G401 (cell line): Measurements from ENCODE around the gene DNAJB13. TPM values are rescaled to one million over a fixed set of nuclear protein-coding genes. Genes with fewer than 3 reads are reported as not detected.
"Not testable (repeated sequence)": the region's sequence is repeated elsewhere in the genome, so short reads cannot be mapped to it uniquely, and the experiment has no call there.

Experiments
- DNase-seq: peaks from one replicate; pipeline ENCODE4 v3.0.0-alpha.2; 2015; ENCODE audit warnings: low spot score
- in situ Hi-C: cut with HindIII; loops from 2 replicates; pipeline ENCODE4 v1.10.0; 2016; ENCODE audit warnings: low sequenced_read_pairs, mixed read lengths
- total RNA-seq: library from RNA; depleted of rRNA; stranded (reverse); fragments of >200 nt; shearing (Covaris generic); gene quantifications from 2 replicates; pipeline ENCODE4 v1.2.3, GENCODE V29; 2014

The DNAJB13 gene
- total RNA-seq, 1 experiment from 2014 or later = 4.6 TPM

GRCh38 chr11:73974604-73975478 is 24.0 kb downstream of the DNAJB13 start:
- in situ Hi-C loops = no loop called here
- DNase-seq = no peak

- in situ Hi-C loops = no loop called here
- DNase-seq = no peak
Measured at GRCh38 chr11:73975479-73975757, 24.6 kb downstream of the DNAJB13 start.

GRCh38 chr11:73976451-73977151 is 25.8 kb downstream of the DNAJB13 start:
- DNase-seq = no peak
- in situ Hi-C loops = no loop called here

- in situ Hi-C loops = no loop called here
- DNase-seq = no peak
Measured at GRCh38 chr11:73977856-73978519, 27.2 kb downstream of the DNAJB13 start.

- no peak for DNase-seq
- in situ Hi-C loops = no loop called here
Measured at GRCh38 chr11:73978576-73979086, 27.8 kb downstream of the DNAJB13 start.

- DNase-seq = no peak
Measured at GRCh38 chr11:73980001-73980961, 29.5 kb downstream of the DNAJB13 start.

GRCh38 chr11:73981051-73981805 is 30.4 kb downstream of the DNAJB13 start:
- no peak for DNase-seq
- in situ Hi-C loops = no loop called here

More at GRCh38 chr11:73980001-73980961, 29.5 kb downstream of the DNAJB13 start:
- in situ Hi-C loops = no loop called here

DNA sequence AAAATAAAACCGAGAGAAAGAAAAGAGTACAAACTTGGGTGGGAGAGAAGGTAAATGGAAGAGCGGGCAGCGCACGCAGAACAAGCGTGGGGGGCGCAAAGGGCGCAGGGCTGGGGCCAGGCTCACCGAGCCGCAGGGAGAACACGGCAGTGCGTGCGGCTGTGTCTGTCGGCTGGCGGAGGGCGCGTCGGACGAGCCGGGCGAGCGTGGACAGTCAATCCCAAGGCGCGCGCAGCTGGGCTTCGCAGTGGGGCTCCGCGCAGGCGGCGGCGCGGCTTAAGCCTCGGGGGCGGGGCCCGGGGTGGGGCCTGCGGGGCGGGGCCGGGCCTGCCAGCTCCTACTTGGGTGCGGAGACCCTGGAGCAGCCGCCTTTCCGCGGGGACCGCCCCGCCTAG is 31.8 kb downstream of the DNAJB13 start, which contains the start of gene UCP2:
UCP2 (minus strand) TSS at position 249 of the 395 bp plus-strand sequence. CDS start 4,465 bp downstream, outside the sequence.
- no peak for DNase-seq
- in situ Hi-C loops = no loop called here

DNA sequence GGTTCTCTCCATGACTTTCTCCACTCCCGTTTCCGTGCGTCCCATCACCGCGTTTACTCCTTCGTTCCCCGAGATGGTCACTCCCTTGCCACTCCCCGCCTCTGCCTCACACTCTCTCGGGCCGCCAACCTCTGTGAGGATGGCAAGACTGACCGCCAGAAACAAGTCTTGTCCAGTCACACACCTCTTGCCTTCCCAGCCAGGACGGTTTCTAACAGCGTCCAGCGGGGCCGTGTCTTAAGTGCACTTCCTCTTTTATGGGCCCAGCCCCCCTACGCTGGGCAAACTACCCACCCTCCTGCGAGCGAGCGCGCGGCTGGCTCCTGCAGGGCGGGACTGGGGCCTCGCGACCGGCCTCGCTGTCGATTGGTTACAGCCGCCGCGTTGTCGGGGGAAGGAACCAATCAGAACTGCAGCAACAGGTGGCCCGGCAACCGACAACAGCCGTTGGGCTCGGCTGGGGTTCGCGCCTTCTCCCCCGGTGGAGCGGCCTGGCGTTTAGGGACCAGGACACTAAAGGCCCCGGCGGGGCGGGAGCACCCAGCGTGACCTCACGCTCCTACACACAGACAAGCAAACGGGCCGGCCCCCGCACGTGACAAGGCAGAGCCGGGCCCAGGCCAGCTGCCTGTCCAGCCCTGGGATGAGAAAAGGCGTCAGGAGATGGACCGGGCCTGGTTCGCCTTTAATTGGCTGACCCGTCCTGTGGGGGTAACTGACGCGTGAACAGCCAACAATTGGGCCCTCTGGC is 32.3 kb downstream of the DNAJB13 start:
- peak; percentile 85 for DNase-seq
- in situ Hi-C loops = no loop called here

DNA sequence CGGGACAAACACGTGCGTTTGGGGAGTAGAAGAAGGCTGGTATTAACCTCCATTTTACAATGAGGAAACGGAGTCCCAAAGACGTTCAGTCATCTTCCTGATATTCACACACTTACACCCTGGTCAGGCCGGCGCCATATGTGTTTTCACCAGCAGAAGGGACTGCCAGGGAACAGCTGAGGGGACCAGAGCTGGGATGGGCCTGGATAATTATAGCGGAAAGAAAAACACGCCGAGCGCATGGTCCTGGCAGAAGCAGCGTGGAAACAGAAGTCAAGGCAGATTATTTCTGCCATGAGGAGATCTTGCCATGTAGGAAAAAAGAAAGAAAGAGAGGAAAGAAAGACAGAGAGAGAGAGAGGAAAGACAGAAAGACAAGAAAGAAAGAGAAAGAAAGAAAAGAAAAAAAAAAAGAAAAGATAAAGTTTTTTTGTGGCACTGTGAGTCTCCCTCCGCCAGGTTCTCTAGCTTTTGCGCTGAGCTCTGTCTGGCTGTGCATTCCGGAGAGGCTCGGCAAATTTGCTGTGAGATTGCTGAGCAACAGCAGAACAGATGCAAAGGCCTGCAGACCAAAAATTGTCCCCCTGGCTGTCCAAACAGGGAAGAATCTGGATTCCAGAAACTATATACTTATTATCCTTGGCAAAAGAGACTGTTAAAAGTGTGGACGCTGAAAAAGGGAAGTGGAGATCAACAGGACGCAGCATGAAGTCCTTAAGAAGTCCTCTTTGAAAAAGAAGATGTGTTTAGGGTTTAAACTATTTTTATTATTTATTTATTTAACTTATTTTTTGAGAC is 33.1 kb downstream of the DNAJB13 start:
- DNase-seq = no peak
- in situ Hi-C loops = no loop called here

DNA sequence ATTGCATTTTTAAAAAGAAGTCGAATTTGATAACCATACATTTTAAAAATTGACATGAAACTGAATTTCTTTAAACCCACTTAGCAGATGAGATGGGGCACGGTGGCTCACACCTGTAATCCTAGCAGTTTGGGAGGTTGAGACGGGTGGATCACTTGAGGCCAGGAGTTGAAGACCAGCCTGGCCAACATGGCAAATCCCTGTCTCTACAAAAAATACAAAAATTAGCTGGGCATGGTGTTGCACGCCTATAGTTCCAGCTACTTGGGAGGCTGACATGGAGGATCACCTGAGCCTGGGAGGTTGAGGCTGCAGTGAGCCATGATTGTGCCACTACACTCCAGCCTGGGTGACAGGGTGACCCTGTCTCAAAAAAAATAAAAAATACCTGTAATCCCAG is 34.8 kb downstream of the DNAJB13 start:
- DNase-seq, in situ Hi-C loops: not testable (repeated sequence)

GRCh38 chr11:73988227-73988626 is 37.4 kb downstream of the DNAJB13 start:
- no peak for DNase-seq
- in situ Hi-C loops = no loop called here

DNA sequence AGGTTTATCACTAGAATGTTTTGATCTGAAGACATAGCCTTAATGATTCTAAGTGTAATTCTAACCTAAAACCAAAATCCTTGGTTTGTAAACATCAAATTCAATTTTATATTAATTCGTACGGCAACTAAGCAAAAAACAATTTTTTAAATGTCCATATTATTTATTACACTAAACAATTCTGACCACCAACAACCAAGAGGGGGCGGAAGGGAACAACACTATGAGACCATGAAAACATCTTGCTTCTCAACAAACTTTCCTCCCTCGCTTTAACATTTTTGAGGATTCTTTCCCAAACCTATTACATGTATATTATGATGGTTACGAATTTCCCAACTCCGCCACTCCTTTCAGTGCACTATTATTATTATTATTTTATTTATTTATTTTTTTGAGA is 38.3 kb downstream of the DNAJB13 start:
- in situ Hi-C loops = no loop called here
- DNase-seq = no peak

DNA sequence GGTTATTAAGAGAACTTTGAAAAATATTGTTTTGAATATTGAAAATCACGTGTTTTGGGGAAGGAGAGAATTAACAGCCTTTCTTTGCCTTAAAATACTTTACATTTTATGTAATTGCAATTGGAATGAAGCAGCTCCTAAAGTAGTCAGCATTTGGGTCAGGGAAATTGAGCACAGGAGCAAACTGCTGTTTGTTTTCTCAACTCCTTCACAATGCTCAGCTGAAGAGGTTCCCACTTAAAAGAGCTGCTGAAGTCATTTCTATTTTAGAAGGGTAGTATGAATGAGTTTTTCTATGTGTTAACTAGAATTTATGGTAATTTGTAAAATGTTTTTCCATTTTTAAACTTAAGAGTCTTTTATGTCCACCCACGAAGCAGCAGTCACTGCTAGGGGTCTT is 39.9 kb downstream of the DNAJB13 start:
- no peak for DNase-seq
- in situ Hi-C loops = no loop called here

- in situ Hi-C loops = no loop called here
- DNase-seq = no peak
Measured at GRCh38 chr11:73991471-73992006, 40.7 kb downstream of the DNAJB13 start.

- no peak for DNase-seq
- in situ Hi-C loops = no loop called here
Measured at GRCh38 chr11:73995247-73995646, 44.4 kb downstream of the DNAJB13 start.
